Gastroesophageal sphincter (tissue), 4 donors: ENCODE results near the gene ADD3. TPM values are rescaled to one million over a fixed set of nuclear protein-coding genes. Genes with fewer than 3 reads are reported as not detected.
A peak's percentile ranks its signal among the peaks of the same experiment; 100 is the strongest.

Experiments used
- ATAC-seq: fragments of 150-250 bp; one replicate; pipeline ENCODE4 v1.9.1; 2016; ENCODE audit warnings: mild to moderate bottlenecking, moderate library complexity
- H3K27ac ChIP-seq, 4 donors: fragments of 200-600 bp; sonication (generic) in 3 of 4; 1 replicate in 3 of 4; 2 replicates in 1 of 4; pipeline ENCODE4 v1.5.1; 2016 to 2019
- H3K27me3 ChIP-seq: fragments of 200-600 bp; sonication (generic); one replicate; pipeline ENCODE4 v1.5.1; 2019
- H3K36me3 ChIP-seq, 2 donors: fragments of 200-600 bp; sonication (generic); one replicate each; pipeline ENCODE4 v1.5.1; 2019; ENCODE audit warnings: control low read depth in 1 of 2
- H3K4me1 ChIP-seq, 3 donors: fragments of 200-600 bp; sonication (generic); 1 replicate in 2 of 3; 2 replicates in 1 of 3; pipeline ENCODE4 v1.5.1; 2016 to 2019; ENCODE audit warnings: control low read depth in 2 of 3
- H3K4me3 ChIP-seq, 2 donors: fragments of 200-600 bp; sonication (generic); one replicate each; pipeline ENCODE4 v1.5.1; 2019; ENCODE audit warnings: mild to moderate bottlenecking in 1 of 2, moderate library complexity in 1 of 2
- H3K9me3 ChIP-seq, 3 donors: fragments of 200-600 bp; sonication (generic); one replicate each; pipeline ENCODE4 v1.5.1; 2017 to 2019; ENCODE audit warnings: control low read depth in 2 of 3
- EP300 ChIP-seq: sonication (generic); formaldehyde crosslinking; IDR thresholded peaks from one replicate; pipeline ENCODE4 v1.6.1; 2017; ENCODE audit warnings: antibody characterized with exemption, mild to moderate bottlenecking
- POLR2A ChIP-seq, 2 donors: fragments of 450-650 bp; IDR thresholded peaks; one replicate each; pipeline ENCODE4 v1.6.1; 2017; ENCODE audit warnings: antibody characterized with exemption in 2 of 2, mild to moderate bottlenecking in 2 of 2, moderate library complexity in 1 of 2
- POLR2AphosphoS5 ChIP-seq: sonication (generic); formaldehyde crosslinking; IDR thresholded peaks from one replicate; pipeline ENCODE4 v1.6.1; 2017; ENCODE audit warnings: antibody characterized with exemption
- WGBS, 2 donors: methylation state at CpG; one replicate each; pipeline ENCODE4 v1.1.5; 2018; ENCODE audit warnings: low coverage in 1 of 2; 5-methylcytosine and 5-hydroxymethylcytosine counted together
- total RNA-seq, 4 donors: library from RNA; depleted of rRNA; stranded (reverse); fragments of >200 nt; gene quantifications; one replicate each; pipeline ENCODE4 v1.1.0, GENCODE V29; 2016
- TF ChIP-seq, protein P1 (sequence below), 4 experiments: fragments of 200-600 bp in 2 of 4; fragments of 450-650 bp in 2 of 4; sonication (generic) in 1 of 4; IDR thresholded peaks; one replicate each; pipeline ENCODE4 v1.5.1; 2017 to 2019; ENCODE audit warnings: antibody characterized with exemption in 4 of 4, mild to moderate bottlenecking in 2 of 4, moderate library complexity in 2 of 4

The ADD3 gene
- total RNA-seq, 4 donors from 2014 or later = 50.3 to 277 (median 118) TPM

DNA sequence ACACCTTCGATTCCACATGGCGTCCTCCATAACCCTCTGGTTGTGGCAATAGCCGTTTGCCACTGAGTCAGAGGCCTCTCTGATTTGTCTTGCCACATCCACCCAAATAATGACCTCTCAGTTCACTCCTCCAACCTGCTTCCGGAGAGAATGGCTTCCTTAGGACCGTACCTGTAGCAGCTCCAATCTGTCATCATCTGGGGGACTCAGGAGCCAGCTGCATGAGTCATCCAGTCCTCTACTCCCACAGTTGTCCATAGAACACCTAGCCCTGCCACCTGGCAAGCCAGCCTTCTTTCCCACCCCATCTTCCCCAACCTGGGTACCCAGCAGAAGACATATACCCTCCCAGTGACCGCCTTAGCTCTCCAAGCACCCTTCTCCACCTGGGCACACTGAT lies 135.2 kb downstream of the ADD3 start:
- 85 to 86% methylated on average over 3 to 5 of the region's 6 CpGs for WGBS, 2 donors
- no peak for ATAC-seq
- Histone ChIP-seq H3K27me3 (no peaks in the 10 kb centered on the region), H3K4me1 (peaks cover 3 to 18% (median 5%) of the 10 kb centered on the region in 3 donors), H3K27ac (no peak overlapping the region), H3K36me3 (no peaks in the 10 kb centered on the region), H3K4me3 (no peak overlapping the region), H3K9me3 (no peaks in the 10 kb centered on the region)
- TF ChIP-seq, protein P1, sequence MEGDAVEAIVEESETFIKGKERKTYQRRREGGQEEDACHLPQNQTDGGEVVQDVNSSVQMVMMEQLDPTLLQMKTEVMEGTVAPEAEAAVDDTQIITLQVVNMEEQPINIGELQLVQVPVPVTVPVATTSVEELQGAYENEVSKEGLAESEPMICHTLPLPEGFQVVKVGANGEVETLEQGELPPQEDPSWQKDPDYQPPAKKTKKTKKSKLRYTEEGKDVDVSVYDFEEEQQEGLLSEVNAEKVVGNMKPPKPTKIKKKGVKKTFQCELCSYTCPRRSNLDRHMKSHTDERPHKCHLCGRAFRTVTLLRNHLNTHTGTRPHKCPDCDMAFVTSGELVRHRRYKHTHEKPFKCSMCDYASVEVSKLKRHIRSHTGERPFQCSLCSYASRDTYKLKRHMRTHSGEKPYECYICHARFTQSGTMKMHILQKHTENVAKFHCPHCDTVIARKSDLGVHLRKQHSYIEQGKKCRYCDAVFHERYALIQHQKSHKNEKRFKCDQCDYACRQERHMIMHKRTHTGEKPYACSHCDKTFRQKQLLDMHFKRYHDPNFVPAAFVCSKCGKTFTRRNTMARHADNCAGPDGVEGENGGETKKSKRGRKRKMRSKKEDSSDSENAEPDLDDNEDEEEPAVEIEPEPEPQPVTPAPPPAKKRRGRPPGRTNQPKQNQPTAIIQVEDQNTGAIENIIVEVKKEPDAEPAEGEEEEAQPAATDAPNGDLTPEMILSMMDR (IDR thresholded peaks at IDR 0.05) = no peak
- TF ChIP-seq EP300 = no peak
- no peak for TF ChIP-seq POLR2AphosphoS5
- TF ChIP-seq POLR2A (IDR thresholded peaks at IDR 0.05) = no peak

DNA sequence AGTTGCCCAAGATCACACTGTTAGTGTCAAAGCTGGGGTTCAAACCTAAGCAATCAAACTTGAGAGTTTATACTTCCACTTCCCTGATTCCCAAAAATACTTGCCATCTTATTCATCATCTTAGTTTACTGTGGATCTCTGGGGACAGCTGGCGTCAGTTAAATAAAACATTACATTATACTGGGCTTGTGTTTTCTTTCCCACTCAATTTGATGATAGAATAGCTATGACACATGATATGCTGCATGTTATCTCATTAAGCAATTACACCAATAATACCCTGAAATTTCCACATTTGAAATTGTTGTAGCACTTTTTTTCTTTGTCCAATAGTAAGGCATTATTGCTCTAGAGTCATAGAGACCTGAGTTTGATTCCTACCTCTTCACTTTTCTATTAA lies 136.7 kb downstream of the ADD3 start:
- Histone ChIP-seq H3K4me3 (no peak overlapping the region), H3K4me1 (peaks cover 0 to 11% (median 5%) of the 10 kb centered on the region in 3 donors), H3K27ac (no peak overlapping the region), H3K9me3 (no peaks in the 10 kb centered on the region), H3K27me3 (no peaks in the 10 kb centered on the region), H3K36me3 (no peaks in the 10 kb centered on the region)
- no peak for ATAC-seq
- TF ChIP-seq, protein P1 (IDR thresholded peaks at IDR 0.05) = no peak
- no peak for TF ChIP-seq POLR2A (IDR thresholded peaks at IDR 0.05)
- WGBS, 2 donors = 64 to 79% methylated on average over 1 of the region's 1 CpG

DNA sequence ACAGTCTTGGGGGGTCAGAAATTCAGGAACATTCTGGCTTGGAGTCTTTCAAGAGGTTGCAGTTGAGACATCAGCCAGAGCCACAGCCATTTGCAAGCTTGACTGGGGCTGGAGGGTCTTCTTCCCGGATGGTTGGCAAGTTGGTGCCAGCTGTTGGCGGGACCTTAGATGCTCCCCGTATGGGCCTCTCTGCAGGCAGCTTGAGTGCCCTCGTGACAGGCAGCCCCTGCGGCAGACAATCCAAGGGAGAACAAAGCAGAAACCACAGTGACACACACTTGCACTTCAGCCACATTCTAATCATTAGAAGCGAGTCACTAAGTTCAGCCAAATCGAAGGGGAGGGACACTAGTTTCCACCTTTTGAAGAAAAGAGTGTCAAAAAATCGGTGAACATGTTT lies 140.2 kb downstream of the ADD3 start:
- TF ChIP-seq POLR2A (IDR thresholded peaks at IDR 0.05) (no peak), EP300 (no peak)
- TF ChIP-seq, protein P1 (IDR thresholded peaks at IDR 0.05) = no peak
- Histone ChIP-seq H3K9me3 (no peaks in the 10 kb centered on the region), H3K4me1 (no peaks in the 10 kb centered on the region), H3K36me3 (no peaks in the 10 kb centered on the region), H3K27me3 (peaks cover 9% of the 10 kb centered on the region), H3K4me3 (no peak overlapping the region), H3K27ac (no peak overlapping the region)
- 72 to 89% methylated on average over 6 to 7 of the region's 8 CpGs for WGBS, 2 donors
- ATAC-seq = no peak

DNA sequence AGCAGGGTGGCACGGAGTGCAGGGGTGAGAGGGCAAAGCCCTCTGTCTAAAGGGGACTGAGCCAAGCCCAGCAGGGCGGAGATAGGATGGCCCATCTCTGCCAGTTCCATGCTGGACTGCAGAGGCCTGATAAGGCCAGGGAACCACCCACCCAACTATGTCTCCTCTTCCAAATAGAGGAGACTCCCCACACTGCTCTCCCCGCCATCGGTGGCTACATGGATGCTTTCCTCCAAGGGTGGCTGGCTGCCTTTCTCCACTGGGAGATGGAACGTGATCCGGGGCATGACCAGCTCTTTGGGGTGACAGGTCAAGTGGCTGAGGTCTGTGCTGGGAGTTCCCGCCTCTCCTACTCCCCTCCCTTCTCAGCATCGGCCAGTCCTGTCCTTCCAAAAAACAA lies 141.5 kb downstream of the ADD3 start:
- 60 to 71% methylated on average over 1 to 4 of the region's 8 CpGs for WGBS, 2 donors
- H3K4me3 ChIP-seq = no peak overlapping the region
- no peaks in the 10 kb centered on the region for H3K9me3 ChIP-seq
- no peaks in the 10 kb centered on the region for H3K36me3 ChIP-seq
- TF ChIP-seq POLR2AphosphoS5 (no peak), EP300 (no peak), POLR2A (IDR thresholded peaks at IDR 0.05) (no peak)
- TF ChIP-seq, protein P1 (IDR thresholded peaks at IDR 0.05) = no peak
- H3K27ac ChIP-seq = no peak overlapping the region
- no peaks in the 10 kb centered on the region for H3K4me1 ChIP-seq
- H3K27me3 ChIP-seq = peaks cover 9% of the 10 kb centered on the region
- ATAC-seq = no peak

DNA sequence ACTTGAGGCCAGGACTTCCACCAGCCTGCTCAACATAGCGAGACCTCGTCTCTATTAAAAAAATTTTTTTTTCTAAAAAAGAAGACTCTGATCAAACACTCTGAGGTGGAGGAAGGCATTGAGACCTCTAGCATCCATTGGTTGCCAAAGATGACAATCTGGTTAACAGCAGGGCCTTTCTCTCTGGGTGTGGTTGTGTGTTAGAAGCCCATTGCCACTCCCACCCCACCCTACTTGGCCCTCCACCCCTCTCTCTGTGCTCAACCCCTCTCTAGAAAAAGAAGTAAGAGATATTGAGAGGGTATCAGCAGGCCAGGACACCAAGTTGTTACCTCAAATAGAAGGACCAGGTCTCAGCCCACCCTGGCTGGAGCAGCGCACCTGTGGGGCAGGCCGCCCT lies 142.3 kb downstream of the ADD3 start:
- H3K9me3 ChIP-seq = no peaks in the 10 kb centered on the region
- H3K4me3 ChIP-seq = no peak overlapping the region
- no peak overlapping the region for H3K27ac ChIP-seq
- H3K36me3 ChIP-seq = no peaks in the 10 kb centered on the region
- peak; percentile 22 for ATAC-seq
- WGBS, 2 donors = 100% methylated on average over 2 of the region's 4 CpGs; no CpG with 5 or more reads in 1 of the 2 donors
- H3K27me3 ChIP-seq = peaks cover 15% of the 10 kb centered on the region
- TF ChIP-seq POLR2A (IDR thresholded peaks at IDR 0.05) (no peak), EP300 (no peak), POLR2AphosphoS5 (no peak)
- TF ChIP-seq, protein P1 (IDR thresholded peaks at IDR 0.05) = no peak
- H3K4me1 ChIP-seq = no peaks in the 10 kb centered on the region
